ENCODE data around the gene SHROOM1. TPM values are rescaled to one million over a fixed set of nuclear protein-coding genes. Genes with fewer than 3 reads are reported as not detected.

The SHROOM1 gene
- total RNA-seq, 4 donors from 2014 or later: 7.0 to 17.0 (median 9.1) TPM

GRCh38 chr5:132785365-132785764 lies 45.1 kb downstream of the SHROOM1 start:
- DNase-seq (ENCODE audit: low spot score) (no peak), ATAC-seq (ENCODE audit: low FRiP score) (no peak)
- TF ChIP-seq, protein P1, sequence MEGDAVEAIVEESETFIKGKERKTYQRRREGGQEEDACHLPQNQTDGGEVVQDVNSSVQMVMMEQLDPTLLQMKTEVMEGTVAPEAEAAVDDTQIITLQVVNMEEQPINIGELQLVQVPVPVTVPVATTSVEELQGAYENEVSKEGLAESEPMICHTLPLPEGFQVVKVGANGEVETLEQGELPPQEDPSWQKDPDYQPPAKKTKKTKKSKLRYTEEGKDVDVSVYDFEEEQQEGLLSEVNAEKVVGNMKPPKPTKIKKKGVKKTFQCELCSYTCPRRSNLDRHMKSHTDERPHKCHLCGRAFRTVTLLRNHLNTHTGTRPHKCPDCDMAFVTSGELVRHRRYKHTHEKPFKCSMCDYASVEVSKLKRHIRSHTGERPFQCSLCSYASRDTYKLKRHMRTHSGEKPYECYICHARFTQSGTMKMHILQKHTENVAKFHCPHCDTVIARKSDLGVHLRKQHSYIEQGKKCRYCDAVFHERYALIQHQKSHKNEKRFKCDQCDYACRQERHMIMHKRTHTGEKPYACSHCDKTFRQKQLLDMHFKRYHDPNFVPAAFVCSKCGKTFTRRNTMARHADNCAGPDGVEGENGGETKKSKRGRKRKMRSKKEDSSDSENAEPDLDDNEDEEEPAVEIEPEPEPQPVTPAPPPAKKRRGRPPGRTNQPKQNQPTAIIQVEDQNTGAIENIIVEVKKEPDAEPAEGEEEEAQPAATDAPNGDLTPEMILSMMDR (IDR thresholded peaks at IDR 0.05): no peak

DNA sequence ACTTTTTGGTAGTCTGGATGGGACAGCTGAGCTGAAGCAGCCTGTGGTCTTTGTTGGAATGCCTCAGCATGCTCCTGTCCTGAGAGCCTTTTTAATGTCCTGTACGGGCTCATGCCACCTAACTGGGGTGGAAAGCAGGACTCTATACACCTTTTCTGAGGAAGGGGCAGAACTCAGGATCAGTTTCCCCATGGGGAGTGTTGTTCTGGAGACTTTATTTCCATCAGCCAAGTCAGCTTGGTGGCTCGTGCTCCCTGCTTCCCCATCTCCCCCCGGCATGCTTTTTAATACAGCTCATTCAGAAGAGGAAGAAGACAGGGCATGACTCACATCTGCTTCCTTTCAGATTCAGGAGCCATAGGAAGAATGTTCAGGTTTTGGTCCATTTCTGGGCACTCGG lies 48.3 kb downstream of the SHROOM1 start:
- DNase-seq (ENCODE audit: low spot score) (no peak), ATAC-seq (ENCODE audit: low FRiP score) (no peak)
- TF ChIP-seq, protein P1 (IDR thresholded peaks at IDR 0.05): no peak

GRCh38 chr5:132781029-132781428 lies 49.4 kb downstream of the SHROOM1 start:
- TF ChIP-seq, protein P1 (IDR thresholded peaks at IDR 0.05): no peak
- ATAC-seq (ENCODE audit: low FRiP score): no peak
- DNase-seq (ENCODE audit: low spot score): no peak

GRCh38 chr5:132780577-132780976 lies 49.9 kb downstream of the SHROOM1 start:
- TF ChIP-seq, protein P1 (IDR thresholded peaks at IDR 0.05): no peak
- DNase-seq (ENCODE audit: low spot score) (no peak), ATAC-seq (ENCODE audit: low FRiP score) (no peak)

DNA sequence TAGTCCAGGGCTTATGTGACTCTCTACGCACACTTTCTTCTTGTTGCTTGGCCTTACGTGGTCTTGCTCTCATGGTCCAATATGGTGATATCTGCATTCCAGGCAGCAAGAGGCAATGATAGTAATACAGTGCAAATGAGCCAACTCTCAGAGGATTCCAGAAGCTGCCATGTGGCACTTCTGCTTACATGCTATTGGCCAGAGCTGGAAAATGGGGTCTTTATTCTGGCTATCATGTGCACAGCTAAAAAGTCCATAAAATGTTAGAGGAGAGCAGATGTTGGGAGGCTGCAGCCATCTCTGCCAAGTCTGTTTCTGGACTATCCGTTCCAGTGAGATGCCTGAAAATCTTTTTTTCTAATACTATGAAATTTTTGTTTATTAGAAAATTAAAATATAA lies 50.5 kb downstream of the SHROOM1 start:
- no peak for ATAC-seq (ENCODE audit: low FRiP score)
- DNase-seq (ENCODE audit: low spot score): no peak
- TF ChIP-seq, protein P1 (IDR thresholded peaks at IDR 0.05): no peak

DNA sequence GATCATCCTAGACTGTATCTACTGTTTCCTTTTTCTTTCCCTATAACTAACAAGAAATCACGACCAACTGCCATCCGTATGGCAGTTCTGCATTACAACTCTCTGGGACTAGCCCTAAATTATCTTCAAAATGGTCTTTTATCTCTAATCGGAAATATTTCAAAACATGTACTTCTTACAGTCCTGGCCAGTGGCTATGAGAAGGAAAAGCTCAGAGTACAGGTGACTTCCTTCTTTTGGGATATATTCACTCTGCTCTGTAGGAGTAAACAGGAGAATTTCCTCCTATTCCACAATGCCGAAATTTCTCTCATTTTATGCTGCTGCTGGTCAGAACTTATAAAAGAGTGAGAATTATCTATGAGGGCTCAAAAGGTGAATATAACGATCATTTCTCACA lies 51.6 kb downstream of the SHROOM1 start:
- DNase-seq (ENCODE audit: low spot score): no peak
- ATAC-seq (ENCODE audit: low FRiP score): no peak
- TF ChIP-seq, protein P1 (IDR thresholded peaks at IDR 0.05): no peak

- no peak for DNase-seq (ENCODE audit: low spot score)
- TF ChIP-seq, protein P1 (IDR thresholded peaks at IDR 0.05): no peak
- ATAC-seq (ENCODE audit: low FRiP score): no peak
These were observed 52.3 kb downstream of the SHROOM1 start for GRCh38 chr5:132778129-132778528.
